Activated naive CD8-positive, alpha-beta T cell treated with anti-CD3 and anti-CD28 coated beads, Interleukin-2, amount 50 U/mL, for 24 hours (primary cell): ENCODE data around the gene SENP8.
"Not testable (repeated sequence)": the region's sequence is repeated elsewhere in the genome, so short reads cannot be mapped to it uniquely, and the experiment has no call there.

Source experiments
- ATAC-seq: fragments of 150-1000 bp; cut with Tn5 transposase; one replicate; pipeline ENCODE4 v1.10.0; 2021
- DNase-seq: peaks from one replicate; pipeline ENCODE4 v3.0.0; 2021
- H3K27ac Mint-ChIP-seq: one replicate; pipeline ENCODE4 v1.8.0; 2021; ENCODE audit warnings: mild to moderate bottlenecking, mixed read lengths
- H3K27me3 Mint-ChIP-seq: one replicate; pipeline ENCODE4 v1.8.0; 2021; ENCODE audit warnings: mixed read lengths
- H3K36me3 Mint-ChIP-seq: one replicate; pipeline ENCODE4 v1.8.0; 2021; ENCODE audit warnings: low read depth, mixed read lengths
- H3K4me1 Mint-ChIP-seq: one replicate; pipeline ENCODE4 v1.8.0; 2021; ENCODE audit warnings: mixed read lengths
- H3K4me3 Mint-ChIP-seq: one replicate; pipeline ENCODE4 v1.8.0; 2021; ENCODE audit warnings: mild to moderate bottlenecking, moderate library complexity, mixed read lengths
- H3K9me3 Mint-ChIP-seq: one replicate; pipeline ENCODE4 v1.8.0; 2021; ENCODE audit warnings: mixed read lengths

Gene SENP8

DNA sequence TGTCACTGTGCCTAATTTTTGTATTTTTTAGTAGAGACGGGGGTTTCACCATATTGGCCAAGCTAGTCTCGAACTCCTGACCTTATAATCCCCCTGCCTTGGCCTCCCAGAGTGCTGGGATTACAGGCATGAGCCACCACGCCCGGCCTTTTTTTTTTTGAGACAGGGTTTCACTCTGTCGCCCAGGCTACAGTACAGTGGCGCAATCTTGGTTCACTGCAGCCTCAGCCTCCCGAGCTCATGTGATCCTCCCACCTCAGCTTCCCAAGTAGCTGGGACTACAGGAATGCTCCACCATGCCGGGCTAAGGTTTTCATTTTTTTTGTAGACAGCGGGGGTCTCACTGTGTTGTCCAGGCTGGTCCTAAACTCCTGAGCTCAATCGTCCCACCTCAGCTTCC lies 53.8 kb downstream of the SENP8 start:
- H3K27ac Mint-ChIP-seq, ATAC-seq, H3K4me1 Mint-ChIP-seq, DNase-seq, H3K27me3 Mint-ChIP-seq, H3K9me3 Mint-ChIP-seq, H3K36me3 Mint-ChIP-seq, H3K4me3 Mint-ChIP-seq: not testable (repeated sequence)

DNA sequence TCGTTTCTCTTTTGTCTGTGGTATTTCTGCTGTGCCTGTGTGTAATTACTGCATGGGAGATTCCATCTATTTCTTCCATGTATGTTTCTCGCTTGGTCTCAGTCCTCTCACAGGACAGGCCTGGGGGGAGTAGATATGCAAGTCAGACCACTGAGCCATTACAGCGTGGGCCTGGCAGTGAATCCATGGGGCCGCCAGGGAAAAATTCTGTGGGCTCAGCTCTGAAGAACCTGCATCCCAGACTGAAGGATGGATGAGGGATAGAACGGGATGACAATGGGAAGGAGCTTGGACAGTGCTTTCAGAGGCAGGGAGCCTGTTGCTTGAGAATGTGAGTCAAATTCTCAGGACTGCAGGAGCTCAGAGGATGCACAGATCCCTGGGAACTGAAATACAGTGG lies 54.6 kb downstream of the SENP8 start:
- Mint-ChIP-seq H3K36me3 (no peaks in the 10 kb centered on the region), H3K27me3 (peaks cover 9% of the 10 kb centered on the region), H3K4me3 (no peak overlapping the region), H3K27ac (no peak overlapping the region), H3K9me3 (no peaks in the 10 kb centered on the region), H3K4me1 (peaks cover 1% of the 10 kb centered on the region)
- no peak for DNase-seq
- ATAC-seq, result no peak

DNA sequence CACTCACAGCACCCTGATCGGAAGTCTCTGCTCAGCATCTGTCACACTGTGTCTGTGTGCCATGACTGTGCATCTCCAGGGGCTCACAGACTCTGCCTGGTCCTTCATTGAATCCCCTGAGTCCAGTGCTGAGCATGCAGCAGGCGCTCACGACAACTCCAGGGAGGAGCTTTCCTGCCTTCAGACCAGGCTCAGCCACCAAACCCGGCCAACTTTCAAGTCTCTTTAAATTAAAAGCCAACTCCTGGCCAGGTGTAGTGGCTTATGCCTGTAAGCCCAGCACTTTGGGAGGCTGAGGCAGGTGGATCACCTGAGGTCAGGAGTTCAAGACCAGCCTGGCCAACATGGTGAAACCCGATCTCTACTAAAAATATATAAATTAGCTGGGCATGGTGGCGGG lies 55.2 kb downstream of the SENP8 start:
- Mint-ChIP-seq H3K4me3 (no peak overlapping the region), H3K36me3 (no peaks in the 10 kb centered on the region), H3K27me3 (peaks cover 9% of the 10 kb centered on the region), H3K9me3 (no peaks in the 10 kb centered on the region), H3K27ac (no peak overlapping the region), H3K4me1 (peaks cover 1% of the 10 kb centered on the region)
- ATAC-seq (no peak), DNase-seq (no peak)

DNA sequence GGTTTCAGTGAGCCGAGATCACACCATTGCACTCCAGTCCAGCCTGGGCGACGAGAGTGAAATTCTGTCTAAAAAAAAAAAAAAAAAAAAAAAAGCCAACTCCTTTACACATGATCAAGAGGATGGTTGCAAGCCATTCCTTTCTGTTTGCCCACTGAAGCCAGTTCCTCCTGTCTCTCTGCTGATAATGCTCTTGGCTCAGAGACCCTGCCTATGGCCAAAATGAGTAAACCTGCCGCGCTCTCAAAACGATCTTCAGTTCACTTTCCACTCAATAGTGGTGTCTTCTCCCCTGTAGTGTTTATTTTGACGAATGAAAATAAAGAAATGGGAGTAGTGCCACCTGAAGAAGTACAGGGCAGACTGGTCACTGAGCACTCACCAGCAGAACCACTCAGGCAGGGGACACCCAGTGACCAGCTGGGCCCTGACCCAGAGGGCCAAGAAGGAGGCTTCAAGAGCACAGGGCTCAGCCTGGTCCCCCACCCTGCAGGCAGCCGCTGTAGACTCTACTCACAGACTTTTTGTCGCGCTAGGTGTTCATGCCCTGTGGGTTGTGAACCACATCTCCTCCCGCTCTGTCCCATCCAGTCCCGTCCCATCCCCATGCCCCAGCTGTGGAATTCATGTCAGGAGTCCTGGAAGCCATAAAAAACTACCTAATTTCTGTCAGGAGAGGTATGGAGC lies 55.8 kb downstream of the SENP8 start:
- ATAC-seq (no peak), DNase-seq (no peak)
- Mint-ChIP-seq H3K27ac (no peak overlapping the region), H3K9me3 (no peaks in the 10 kb centered on the region), H3K36me3 (no peaks in the 10 kb centered on the region), H3K27me3 (peaks cover 9% of the 10 kb centered on the region), H3K4me1 (no peaks in the 10 kb centered on the region), H3K4me3 (no peak overlapping the region)

DNA sequence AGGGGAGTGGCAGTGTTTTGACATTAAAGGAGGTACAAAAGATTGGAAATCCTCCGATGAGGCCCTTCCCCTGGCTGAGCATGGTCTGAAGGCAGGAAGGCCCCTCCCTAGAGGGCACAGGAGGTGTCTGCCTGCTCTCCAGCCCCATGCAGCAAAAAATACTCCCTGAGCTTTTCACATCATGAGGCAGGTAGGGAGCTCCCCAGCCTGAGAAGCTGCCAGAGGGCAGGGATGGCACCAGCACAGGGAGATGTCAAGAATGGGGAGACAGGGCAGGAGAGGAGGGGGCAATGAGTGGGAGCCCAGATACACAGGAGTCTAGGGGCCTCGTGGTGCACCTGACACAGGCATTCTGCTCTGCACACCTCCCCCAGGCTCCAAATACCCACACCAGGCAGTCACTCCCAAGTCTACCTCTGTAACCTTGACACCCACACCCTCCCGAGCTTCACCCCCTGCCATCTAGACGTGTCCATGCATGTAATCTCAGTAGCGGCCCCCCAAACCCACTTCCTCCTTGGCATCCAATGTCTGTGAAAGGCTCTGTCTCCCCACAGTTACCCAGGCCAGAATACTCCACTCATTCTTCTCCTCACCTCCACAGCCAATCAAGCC lies 56.5 kb downstream of the SENP8 start:
- no peak for ATAC-seq
- no peaks in the 10 kb centered on the region for H3K9me3 Mint-ChIP-seq
- H3K27me3 Mint-ChIP-seq, result peaks cover 9% of the 10 kb centered on the region
- H3K4me3 Mint-ChIP-seq, result no peak overlapping the region
- DNase-seq, result no peak
- H3K36me3 Mint-ChIP-seq, result no peaks in the 10 kb centered on the region
- no peak overlapping the region for H3K27ac Mint-ChIP-seq
- H3K4me1 Mint-ChIP-seq, result no peaks in the 10 kb centered on the region

GRCh38 chr15:72175186-72176044 lies 57.2 kb downstream of the SENP8 start:
- Mint-ChIP-seq H3K36me3 (no peaks in the 10 kb centered on the region), H3K27ac (no peak overlapping the region), H3K9me3 (no peaks in the 10 kb centered on the region), H3K27me3 (peaks cover 9% of the 10 kb centered on the region), H3K4me3 (no peak overlapping the region), H3K4me1 (no peaks in the 10 kb centered on the region)
- DNase-seq, result no peak
- ATAC-seq, result no peak

DNA sequence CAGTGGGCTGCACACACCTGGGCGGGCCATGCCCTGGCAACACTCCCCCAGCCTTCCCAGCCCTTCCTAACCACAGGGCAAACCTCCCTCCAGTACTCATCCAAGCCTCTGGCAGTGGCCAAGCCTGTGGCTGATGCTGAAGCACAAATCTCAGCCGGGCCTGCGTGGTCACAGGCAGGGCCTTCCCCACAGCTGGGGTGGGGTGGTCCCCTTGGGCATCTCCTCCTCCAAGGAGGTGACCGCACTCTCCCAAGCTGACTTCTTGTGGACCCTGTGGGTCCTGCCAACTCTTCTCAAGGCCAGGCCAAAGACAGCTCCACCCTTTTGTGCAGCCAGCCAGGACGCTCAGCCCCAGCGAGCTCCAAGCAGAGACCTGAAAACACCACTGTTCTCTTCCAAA lies 58.0 kb downstream of the SENP8 start:
- no peak overlapping the region for H3K4me3 Mint-ChIP-seq
- no peaks in the 10 kb centered on the region for H3K9me3 Mint-ChIP-seq
- no peak for DNase-seq
- H3K4me1 Mint-ChIP-seq, result no peaks in the 10 kb centered on the region
- ATAC-seq, result no peak
- no peaks in the 10 kb centered on the region for H3K36me3 Mint-ChIP-seq
- H3K27me3 Mint-ChIP-seq, result peaks cover 13% of the 10 kb centered on the region
- no peak overlapping the region for H3K27ac Mint-ChIP-seq

GRCh38 chr15:72176743-72177142 lies 58.5 kb downstream of the SENP8 start:
- Mint-ChIP-seq H3K9me3 (no peaks in the 10 kb centered on the region), H3K27ac (no peak overlapping the region), H3K36me3 (no peaks in the 10 kb centered on the region), H3K4me3 (no peak overlapping the region), H3K27me3 (peaks cover 17% of the 10 kb centered on the region), H3K4me1 (no peaks in the 10 kb centered on the region)
- no peak for DNase-seq
- no peak for ATAC-seq

DNA sequence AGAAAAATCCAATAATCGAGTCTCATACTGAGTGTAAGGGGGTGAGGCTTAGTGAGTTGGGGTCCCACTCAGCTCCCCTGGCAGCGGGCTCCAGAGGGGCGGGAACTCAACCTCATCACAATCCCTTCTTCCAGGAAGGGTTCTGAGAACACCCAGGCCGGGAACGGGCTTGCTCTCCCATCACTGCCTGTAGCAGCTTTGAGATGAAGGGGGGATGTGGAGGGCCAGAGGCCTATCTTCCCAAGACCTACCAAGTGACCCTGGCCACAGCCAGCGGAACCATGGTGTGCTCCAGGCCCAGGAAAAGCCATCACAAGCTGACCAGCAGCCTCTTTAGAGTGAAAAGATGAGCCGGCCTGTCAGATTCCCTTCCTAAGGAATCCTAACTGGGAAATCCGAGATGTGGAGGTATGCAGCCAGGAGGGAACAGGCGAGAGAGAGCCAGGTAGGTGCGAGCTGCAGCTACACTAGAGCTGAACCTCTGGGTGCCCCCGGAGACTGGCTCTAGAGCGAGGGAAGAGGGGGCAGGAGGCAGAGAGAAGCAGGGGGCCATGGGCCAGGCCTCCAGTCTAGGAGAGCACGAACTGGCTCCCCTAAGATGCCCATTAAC lies 60.9 kb downstream of the SENP8 start:
- no peaks in the 10 kb centered on the region for H3K36me3 Mint-ChIP-seq
- ATAC-seq, result no peak

DNA sequence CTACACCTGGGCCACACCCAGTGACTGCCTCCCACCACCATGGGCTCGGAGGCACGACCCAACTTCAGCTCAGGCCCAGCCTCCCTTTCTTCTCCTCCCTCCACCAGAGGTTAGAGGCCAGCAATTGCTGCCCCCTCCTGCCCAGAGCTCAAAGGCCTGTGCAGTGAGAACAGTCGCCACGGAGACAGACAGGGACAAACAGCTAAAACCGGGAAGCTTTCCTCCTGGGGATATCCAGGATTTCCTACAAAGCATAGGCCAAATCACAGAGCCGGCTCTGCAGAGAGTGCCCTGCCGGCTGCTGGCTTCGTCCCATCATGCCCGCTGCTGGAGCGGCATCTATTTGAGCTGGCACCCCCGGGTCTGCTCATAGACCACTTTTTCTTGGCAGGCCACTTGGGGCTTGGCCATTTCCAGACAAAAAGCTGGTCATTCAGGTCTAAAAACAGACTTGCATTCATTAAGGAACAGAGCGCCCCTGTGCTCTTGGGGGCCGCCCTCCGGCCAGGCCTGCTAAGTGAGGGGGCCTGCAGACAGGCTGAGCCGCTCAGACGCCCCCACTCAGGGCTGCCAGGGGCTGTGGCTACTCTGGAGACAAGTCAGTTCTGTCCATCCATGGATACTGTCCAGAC lies 61.9 kb downstream of the SENP8 start:
- no peak overlapping the region for H3K27ac Mint-ChIP-seq
- H3K27me3 Mint-ChIP-seq, result peaks cover 32% of the 10 kb centered on the region
- no peak for DNase-seq
- no peak for ATAC-seq
- H3K4me3 Mint-ChIP-seq, result no peak overlapping the region
- no peaks in the 10 kb centered on the region for H3K9me3 Mint-ChIP-seq
- H3K4me1 Mint-ChIP-seq, result no peaks in the 10 kb centered on the region
- no peaks in the 10 kb centered on the region for H3K36me3 Mint-ChIP-seq

More for the DNA sequence above, 60.9 kb downstream of the SENP8 start:
- H3K9me3 Mint-ChIP-seq, result no peaks in the 10 kb centered on the region
- H3K27ac Mint-ChIP-seq, result no peak overlapping the region
- no peak for DNase-seq
- H3K4me1 Mint-ChIP-seq, result no peaks in the 10 kb centered on the region
- no peak overlapping the region for H3K4me3 Mint-ChIP-seq
- H3K27me3 Mint-ChIP-seq, result peaks cover 31% of the 10 kb centered on the region

DNA sequence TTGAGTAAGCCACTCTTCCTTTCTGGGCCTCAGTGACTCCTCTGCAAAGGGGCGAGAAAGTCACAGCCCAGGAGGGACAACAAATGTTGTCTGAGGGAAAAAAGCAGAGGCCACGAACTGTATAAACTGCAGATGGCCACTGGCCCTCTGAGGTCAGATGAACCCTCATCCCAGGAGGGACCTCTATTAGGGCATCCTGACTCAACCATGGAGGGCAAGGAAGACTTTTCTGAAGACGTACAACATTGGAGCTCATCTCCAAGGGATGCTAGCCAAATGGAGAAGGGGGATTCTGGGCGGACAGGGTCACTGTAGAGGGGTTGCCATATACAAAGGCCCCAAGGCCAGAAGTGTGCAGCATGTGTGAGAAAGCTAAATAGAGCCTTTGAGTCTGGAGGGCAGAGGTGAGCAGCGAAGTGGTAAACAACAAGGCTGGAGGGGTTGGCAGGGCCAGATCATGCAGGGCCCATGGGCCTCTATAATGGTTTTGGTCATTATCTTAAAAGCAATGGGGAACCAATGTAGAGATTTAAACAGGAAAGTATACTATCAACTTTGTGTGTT lies 62.6 kb downstream of the SENP8 start:
- H3K36me3 Mint-ChIP-seq, result no peaks in the 10 kb centered on the region
- no peak overlapping the region for H3K4me3 Mint-ChIP-seq
- H3K4me1 Mint-ChIP-seq, result no peaks in the 10 kb centered on the region
- H3K9me3 Mint-ChIP-seq, result no peaks in the 10 kb centered on the region
- DNase-seq (no peak), ATAC-seq (no peak)
- H3K27ac Mint-ChIP-seq, result no peak overlapping the region
- H3K27me3 Mint-ChIP-seq, result peaks cover 34% of the 10 kb centered on the region

GRCh38 chr15:72182244-72182643 lies 64.0 kb downstream of the SENP8 start:
- H3K27ac Mint-ChIP-seq, result no peak overlapping the region
- no peak for ATAC-seq
- no peak overlapping the region for H3K4me3 Mint-ChIP-seq
- peaks cover 40% of the 10 kb centered on the region for H3K27me3 Mint-ChIP-seq
- no peak for DNase-seq
- no peaks in the 10 kb centered on the region for H3K9me3 Mint-ChIP-seq
- no peaks in the 10 kb centered on the region for H3K4me1 Mint-ChIP-seq
- no peaks in the 10 kb centered on the region for H3K36me3 Mint-ChIP-seq

- no peaks in the 10 kb centered on the region for H3K9me3 Mint-ChIP-seq
- H3K36me3 Mint-ChIP-seq, result no peaks in the 10 kb centered on the region
- DNase-seq (no peak), ATAC-seq (no peak)
- no peak overlapping the region for H3K27ac Mint-ChIP-seq
- H3K4me3 Mint-ChIP-seq, result no peak overlapping the region
- no peaks in the 10 kb centered on the region for H3K4me1 Mint-ChIP-seq
- peaks cover 40% of the 10 kb centered on the region for H3K27me3 Mint-ChIP-seq
These were observed 64.5 kb downstream of the SENP8 start for GRCh38 chr15:72182673-72183072.

DNA sequence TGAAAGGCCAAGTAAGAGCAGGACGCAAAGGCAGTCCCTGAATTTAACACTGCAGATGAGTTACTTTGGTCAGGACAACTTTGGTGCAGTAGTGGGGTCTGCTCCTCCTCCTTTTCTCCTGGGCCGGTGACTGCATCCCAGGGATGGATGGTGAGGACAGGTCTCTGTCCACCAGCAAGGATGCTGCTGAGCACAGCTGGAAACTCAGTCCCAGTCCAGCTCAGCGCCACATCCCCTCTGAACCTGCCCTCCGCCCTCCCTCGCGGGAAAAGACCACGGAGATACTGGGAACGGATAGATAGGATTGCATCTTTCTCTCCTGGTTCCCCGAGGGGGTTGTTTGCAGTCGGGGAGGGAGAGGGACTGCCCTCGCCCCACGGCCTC lies 65.6 kb downstream of the SENP8 start:
- H3K27me3 Mint-ChIP-seq, result peaks cover 42% of the 10 kb centered on the region
- ATAC-seq, result no peak

More for the DNA sequence above, 65.6 kb downstream of the SENP8 start:
- Mint-ChIP-seq H3K4me1 (no peaks in the 10 kb centered on the region), H3K9me3 (no peaks in the 10 kb centered on the region), H3K27ac (no peak overlapping the region), H3K36me3 (no peaks in the 10 kb centered on the region), H3K4me3 (no peak overlapping the region)
- no peak for DNase-seq
